SK-N-MC (cell line): ENCODE results near the gene GABRP.

Experiments
- EZH2 ChIP-seq: fragments of 200-600 bp; sonication (generic); IDR thresholded peaks from one replicate; pipeline ENCODE4 v1.6.1; 2017; ENCODE audit warnings: antibody characterized with exemption
- POLR2AphosphoS5 ChIP-seq: IDR thresholded peaks from 2 replicates; pipeline ENCODE4 v1.6.1; 2012; ENCODE audit warnings: mild to moderate bottlenecking, low read depth, low read length, borderline replicate concordance

- TF ChIP-seq POLR2AphosphoS5 (no peak), EZH2 (no peak)
Observed at GRCh38 chr5:170849374-170849773, 65.8 kb downstream of the GABRP start.
